Measurements from ENCODE around the gene RPL7A. TPM values are rescaled to one million over a fixed set of nuclear protein-coding genes. Genes with fewer than 3 reads are reported as not detected.
"Not testable (repeated sequence)": the region's sequence is repeated elsewhere in the genome, so short reads cannot be mapped to it uniquely, and the experiment has no call there.

Gene RPL7A
- total RNA-seq, 1 experiment from 2014 or later: 1,201 TPM

DNA sequence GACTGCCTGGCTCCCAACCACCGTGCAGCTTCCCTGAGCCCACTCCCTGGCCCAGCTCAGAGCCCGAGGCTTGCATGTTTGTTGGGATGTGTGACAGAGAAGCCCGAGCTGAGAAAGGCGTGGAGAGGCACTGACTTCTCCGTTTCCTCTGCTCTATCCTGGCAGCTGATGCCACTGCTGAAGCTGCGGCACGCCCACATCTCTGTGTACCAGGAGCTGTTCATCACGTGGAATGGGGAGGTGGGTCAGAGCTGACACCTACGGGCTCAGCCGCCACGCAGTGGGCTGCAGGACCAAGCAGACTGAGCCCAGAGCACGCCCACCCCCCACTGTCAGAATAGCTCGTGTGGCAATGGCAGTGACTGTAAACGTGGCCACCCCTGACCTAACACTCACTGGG is 37.4 kb downstream of the RPL7A start:
- Histone ChIP-seq H3K27ac (no peak overlapping the region), H3K27me3 (replicated peaks) (peaks cover 3% of the 10 kb centered on the region; the same call in 1 of the 2 replicates), H3K4me3 (no peak overlapping the region), H3K4me1 (replicated peaks) (no peaks in the 10 kb centered on the region), H3K36me3 (no peaks in the 10 kb centered on the region), H3K9me3 (replicated peaks) (no peaks in the 10 kb centered on the region)
- no peak for DNase-seq (ENCODE audit: low read depth in 1 of 2, low spot score in 2 of 2)

DNA sequence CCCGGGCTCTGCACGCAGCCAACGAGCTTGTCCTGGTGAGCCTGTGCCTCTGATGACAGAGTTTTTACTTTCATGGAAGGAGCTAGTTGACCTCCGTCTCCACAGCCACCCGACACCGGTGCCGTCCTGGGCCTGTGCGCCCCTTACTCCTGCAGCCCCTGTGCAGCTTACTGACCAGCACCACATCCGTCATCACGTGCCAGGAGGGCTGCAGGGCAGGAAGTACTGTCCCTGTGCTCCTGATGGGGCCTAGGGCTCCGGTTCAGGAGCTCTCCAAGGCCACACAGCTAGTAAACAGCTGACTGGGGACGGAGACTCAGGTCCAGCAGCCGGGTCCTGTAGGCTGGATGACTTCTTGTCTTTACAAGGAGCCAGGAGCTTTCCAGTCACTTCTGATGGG is 38.3 kb downstream of the RPL7A start:
- no peak overlapping the region for H3K4me3 ChIP-seq
- H3K4me1 ChIP-seq (replicated peaks): no peaks in the 10 kb centered on the region
- DNase-seq (ENCODE audit: low read depth in 1 of 2, low spot score in 2 of 2): no peak
- H3K9me3 ChIP-seq (replicated peaks): no peaks in the 10 kb centered on the region
- H3K27ac ChIP-seq: no peak overlapping the region
- peaks cover 7% of the 10 kb centered on the region; the same call in 1 of the 2 replicates for H3K27me3 ChIP-seq (replicated peaks)
- H3K36me3 ChIP-seq: no peaks in the 10 kb centered on the region

DNA sequence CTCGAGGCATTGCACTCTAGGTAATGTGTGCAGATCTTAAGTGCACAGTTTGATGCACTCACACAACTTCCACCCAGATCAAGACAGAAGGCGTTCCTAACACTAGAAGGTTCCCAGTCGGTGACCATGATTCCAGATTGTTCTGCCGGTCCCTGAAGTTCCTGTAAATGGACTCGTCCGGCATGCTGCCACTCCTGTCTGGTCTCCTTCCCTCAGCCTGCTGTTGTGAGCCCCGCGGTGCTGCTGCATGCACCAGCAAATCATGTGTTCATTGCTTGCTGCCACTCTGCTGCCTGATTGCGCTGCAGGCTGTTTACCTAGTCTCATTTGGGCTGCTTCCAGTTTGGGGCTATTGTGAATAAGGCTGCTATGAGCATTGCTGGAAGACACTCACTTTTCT is 39.7 kb downstream of the RPL7A start:
- Histone ChIP-seq H3K4me3 (no peak overlapping the region), H3K27ac (no peak overlapping the region), H3K4me1 (replicated peaks) (no peaks in the 10 kb centered on the region), H3K27me3 (replicated peaks) (peaks cover 7% of the 10 kb centered on the region; the same call in 1 of the 2 replicates), H3K36me3 (no peaks in the 10 kb centered on the region), H3K9me3 (replicated peaks) (no peaks in the 10 kb centered on the region)
- no peak for DNase-seq (ENCODE audit: low read depth in 1 of 2, low spot score in 2 of 2)

GRCh38 chr9:133389025-133389557 is 41.1 kb downstream of the RPL7A start:
- Histone ChIP-seq H3K27ac (no peak overlapping the region), H3K4me1 (replicated peaks) (no peaks in the 10 kb centered on the region), H3K27me3 (replicated peaks) (peaks cover 7% of the 10 kb centered on the region; the same call in 1 of the 2 replicates), H3K9me3 (replicated peaks) (no peaks in the 10 kb centered on the region), H3K36me3 (no peaks in the 10 kb centered on the region), H3K4me3 (no peak overlapping the region)
- no peak for DNase-seq (ENCODE audit: low read depth in 1 of 2, low spot score in 2 of 2)

GRCh38 chr9:133389562-133389961 is 41.5 kb downstream of the RPL7A start:
- peaks cover 7% of the 10 kb centered on the region; the same call in 1 of the 2 replicates for H3K27me3 ChIP-seq (replicated peaks)
- H3K4me3 ChIP-seq: no peak overlapping the region
- no peaks in the 10 kb centered on the region for H3K36me3 ChIP-seq
- no peaks in the 10 kb centered on the region for H3K9me3 ChIP-seq (replicated peaks)
- no peak for DNase-seq (ENCODE audit: low read depth in 1 of 2, low spot score in 2 of 2)
- no peaks in the 10 kb centered on the region for H3K4me1 ChIP-seq (replicated peaks)
- no peak overlapping the region for H3K27ac ChIP-seq

- Histone ChIP-seq H3K27ac (no peak overlapping the region), H3K36me3 (no peaks in the 10 kb centered on the region), H3K4me1 (replicated peaks) (no peaks in the 10 kb centered on the region), H3K4me3 (no peak overlapping the region), H3K27me3 (replicated peaks) (peaks cover 7% of the 10 kb centered on the region), H3K9me3 (replicated peaks) (no peaks in the 10 kb centered on the region)
- DNase-seq (ENCODE audit: low read depth in 1 of 2, low spot score in 2 of 2): no peak
Measured at GRCh38 chr9:133390713-133391112, 42.7 kb downstream of the RPL7A start.

DNA sequence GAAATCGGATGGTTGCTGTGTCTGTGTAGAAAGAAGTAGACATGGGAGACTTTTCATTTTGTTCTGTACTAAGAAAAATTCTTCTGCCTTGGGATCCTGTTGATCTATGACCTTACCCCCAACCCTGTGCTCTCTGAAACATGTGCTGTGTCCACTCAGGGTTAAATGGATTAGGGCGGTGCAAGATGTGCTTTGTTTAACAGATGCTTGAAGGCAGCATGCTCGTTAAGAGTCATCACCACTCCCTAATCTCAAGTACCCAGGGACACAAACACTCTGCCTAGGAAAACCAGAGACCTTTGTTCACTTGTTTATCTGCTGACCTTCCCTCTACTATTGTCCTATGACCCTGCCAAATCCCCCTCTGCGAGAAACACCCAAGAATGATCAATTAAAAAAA is 43.4 kb downstream of the RPL7A start:
- H3K36me3 ChIP-seq; DNase-seq (ENCODE audit: low read depth in 1 of 2, low spot score in 2 of 2); H3K4me3 ChIP-seq; H3K9me3 ChIP-seq (replicated peaks); H3K4me1 ChIP-seq (replicated peaks); H3K27ac ChIP-seq; H3K27me3 ChIP-seq (replicated peaks): not testable (repeated sequence)

- not testable (repeated sequence) for H3K9me3 ChIP-seq (replicated peaks); H3K36me3 ChIP-seq; H3K4me1 ChIP-seq (replicated peaks); H3K4me3 ChIP-seq; H3K27ac ChIP-seq; DNase-seq (ENCODE audit: low read depth in 1 of 2, low spot score in 2 of 2); H3K27me3 ChIP-seq (replicated peaks)
Measured at GRCh38 chr9:133392308-133392707, 44.3 kb downstream of the RPL7A start.

DNA sequence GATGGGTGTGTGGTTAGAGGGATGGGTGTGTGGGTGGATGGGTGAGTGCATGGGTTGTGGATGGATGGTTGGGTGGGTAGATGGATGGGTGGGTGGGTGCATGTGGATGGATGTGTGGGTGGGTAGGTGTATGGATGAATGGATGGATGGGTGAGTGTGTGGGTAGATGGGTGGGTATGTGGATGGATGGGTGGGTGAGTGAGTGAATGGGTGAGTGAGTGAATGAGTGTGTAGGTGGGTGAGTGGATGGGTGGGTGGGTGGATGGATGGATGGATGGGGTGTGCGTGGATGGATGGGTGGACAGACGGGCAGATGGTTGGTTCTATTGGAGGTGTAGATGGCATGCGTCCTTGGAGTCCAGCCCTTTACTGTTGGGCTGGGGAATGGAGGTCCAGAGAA is 45.4 kb downstream of the RPL7A start:
- no peaks in the 10 kb centered on the region for H3K36me3 ChIP-seq
- no peak overlapping the region for H3K27ac ChIP-seq
- peaks cover 7% of the 10 kb centered on the region for H3K27me3 ChIP-seq (replicated peaks)
- no peak for DNase-seq (ENCODE audit: low read depth in 1 of 2, low spot score in 2 of 2)
- H3K9me3 ChIP-seq (replicated peaks): no peaks in the 10 kb centered on the region
- H3K4me1 ChIP-seq (replicated peaks): no peaks in the 10 kb centered on the region
- H3K4me3 ChIP-seq: no peak overlapping the region

GRCh38 chr9:133394687-133395271 is 46.8 kb downstream of the RPL7A start:
- Histone ChIP-seq H3K4me1 (replicated peaks) (no peaks in the 10 kb centered on the region), H3K9me3 (replicated peaks) (no peaks in the 10 kb centered on the region), H3K36me3 (no peaks in the 10 kb centered on the region), H3K27ac (no peak overlapping the region), H3K27me3 (replicated peaks) (peaks cover 7% of the 10 kb centered on the region), H3K4me3 (no peak overlapping the region)
- no peak for DNase-seq (ENCODE audit: low read depth in 1 of 2, low spot score in 2 of 2)

DNA sequence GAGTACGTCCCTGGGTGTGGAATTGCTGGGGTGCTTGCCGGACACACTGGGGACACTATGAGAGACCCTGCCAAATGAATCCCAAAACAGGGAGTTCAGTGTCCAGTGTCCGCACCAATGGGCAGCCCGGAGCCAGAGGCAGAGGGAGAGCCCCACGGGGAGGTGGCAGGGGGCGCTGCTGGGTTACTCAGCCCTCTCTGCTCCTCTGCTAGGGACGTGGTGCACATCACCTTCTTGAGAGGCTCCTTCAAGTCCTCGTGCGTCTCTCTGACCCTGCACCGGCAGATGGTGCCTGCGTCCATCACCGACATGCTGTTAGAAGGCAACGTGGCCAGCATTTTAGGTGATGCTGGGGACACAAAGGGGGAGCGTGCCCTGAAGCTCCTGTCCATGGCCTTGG is 48.9 kb downstream of the RPL7A start:
- H3K36me3 ChIP-seq: no peaks in the 10 kb centered on the region
- no peak for DNase-seq (ENCODE audit: low read depth in 1 of 2, low spot score in 2 of 2)
- H3K27me3 ChIP-seq (replicated peaks): no peaks in the 10 kb centered on the region; the same call in 1 of the 2 replicates
- H3K4me1 ChIP-seq (replicated peaks): no peaks in the 10 kb centered on the region
- no peak overlapping the region for H3K4me3 ChIP-seq
- H3K9me3 ChIP-seq (replicated peaks): no peaks in the 10 kb centered on the region
- no peak overlapping the region for H3K27ac ChIP-seq

- H3K4me1 ChIP-seq (replicated peaks): no peaks in the 10 kb centered on the region
- DNase-seq (ENCODE audit: low read depth in 1 of 2, low spot score in 2 of 2): no peak
- no peak overlapping the region for H3K27ac ChIP-seq
- H3K27me3 ChIP-seq (replicated peaks): no peaks in the 10 kb centered on the region; the same call in 1 of the 2 replicates
- H3K9me3 ChIP-seq (replicated peaks): no peaks in the 10 kb centered on the region
- H3K4me3 ChIP-seq: no peak overlapping the region
- no peaks in the 10 kb centered on the region for H3K36me3 ChIP-seq
Measured at GRCh38 chr9:133397370-133397769, 49.4 kb downstream of the RPL7A start.

DNA sequence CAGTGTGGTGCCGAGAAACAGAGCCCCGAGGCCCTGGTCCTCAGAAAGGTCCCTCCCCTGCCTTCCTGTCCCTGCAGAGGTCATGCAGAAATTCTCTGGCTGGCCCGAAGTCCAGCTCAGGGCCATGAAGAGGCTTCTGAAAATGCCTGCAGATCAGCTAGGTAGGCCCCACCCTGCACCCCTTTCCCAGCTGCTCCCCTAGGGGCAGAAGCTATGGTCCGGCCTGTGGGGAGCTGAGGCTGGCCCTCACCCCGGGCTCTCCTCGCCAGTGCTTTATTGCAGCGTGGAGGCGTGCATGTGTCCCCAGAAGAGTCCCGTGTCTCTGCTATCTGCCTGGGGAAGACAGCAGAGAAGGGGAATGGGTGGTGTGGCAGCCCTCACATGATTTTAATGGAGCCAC is 49.9 kb downstream of the RPL7A start:
- Histone ChIP-seq H3K27me3 (replicated peaks) (no peaks in the 10 kb centered on the region; the same call in 1 of the 2 replicates), H3K36me3 (no peaks in the 10 kb centered on the region), H3K9me3 (replicated peaks) (no peaks in the 10 kb centered on the region), H3K4me1 (replicated peaks) (no peaks in the 10 kb centered on the region), H3K4me3 (no peak overlapping the region), H3K27ac (no peak overlapping the region)
- DNase-seq (ENCODE audit: low read depth in 1 of 2, low spot score in 2 of 2): no peak

DNA sequence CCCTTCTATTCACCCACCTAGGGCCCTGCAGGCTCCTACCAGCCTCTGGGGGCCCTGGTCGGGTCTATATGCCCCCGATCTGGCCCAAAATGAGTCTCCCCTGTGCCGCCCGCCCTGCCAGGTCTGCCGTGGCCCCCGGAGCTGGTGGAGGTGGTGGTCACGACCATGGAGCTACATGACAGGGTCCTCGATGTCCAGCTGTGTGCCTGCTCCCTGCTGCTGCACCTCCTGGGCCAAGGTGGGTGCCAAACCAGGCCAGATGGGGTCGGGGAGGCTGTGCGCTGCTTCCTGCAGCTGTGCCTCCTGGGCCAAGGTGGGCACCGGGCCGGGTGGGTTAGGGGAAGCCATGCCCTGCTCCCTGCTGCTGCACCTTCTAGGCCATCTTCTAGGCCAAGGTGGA is 52.3 kb downstream of the RPL7A start:
- no peak overlapping the region for H3K27ac ChIP-seq

More for the DNA sequence above, 52.3 kb downstream of the RPL7A start:
- no peak overlapping the region for H3K4me3 ChIP-seq
- H3K4me1 ChIP-seq (replicated peaks): no peaks in the 10 kb centered on the region
- H3K36me3 ChIP-seq: peaks cover 16% of the 10 kb centered on the region; the same call in 1 of the 2 replicates
- no peaks in the 10 kb centered on the region for H3K9me3 ChIP-seq (replicated peaks)
- no peaks in the 10 kb centered on the region; the same call in 1 of the 2 replicates for H3K27me3 ChIP-seq (replicated peaks)
- DNase-seq (ENCODE audit: low read depth in 1 of 2, low spot score in 2 of 2): no peak
